Activated naive CD8-positive, alpha-beta T cell treated with anti-CD3 and anti-CD28 coated beads, Interleukin-2, amount 10 ng/mL, durations not matched to agents 7 days and 5 days (primary cell): ENCODE data around the gene C11orf21. TPM values are rescaled to one million over a fixed set of nuclear protein-coding genes. Genes with fewer than 3 reads are reported as not detected.

Experiments used
- ATAC-seq: fragments of 150-1000 bp; cut with Tn5 transposase; one replicate; pipeline ENCODE4 v1.10.0; 2021; ENCODE audit warnings: low read depth, moderate library complexity
- POLR2A ChIA-PET: fragments of 350-600 bp; sonication (Branson Sonifier 250); formaldehyde crosslinking; loops from one replicate; lab custom pipeline; 2021; ENCODE audit warnings: antibody characterized with exemption; lab: Charles Lee
- DNase-seq: peaks from one replicate; pipeline ENCODE4 v3.0.0; 2021
- H3K27ac Mint-ChIP-seq: one replicate; pipeline ENCODE4 v1.8.0; 2022; ENCODE audit warnings: mild to moderate bottlenecking, mixed read lengths
- H3K27me3 Mint-ChIP-seq: one replicate; pipeline ENCODE4 v1.8.0; 2022; ENCODE audit warnings: mild to moderate bottlenecking, moderate library complexity, mixed read lengths
- H3K36me3 Mint-ChIP-seq: one replicate; pipeline ENCODE4 v1.8.0; 2021; ENCODE audit warnings: mild to moderate bottlenecking, mixed read lengths
- H3K4me1 Mint-ChIP-seq: one replicate; pipeline ENCODE4 v1.8.0; 2021; ENCODE audit warnings: mixed read lengths
- H3K4me3 Mint-ChIP-seq: one replicate; pipeline ENCODE4 v1.8.0; 2022; ENCODE audit warnings: mild to moderate bottlenecking, moderate library complexity, mixed read lengths
- H3K9me3 Mint-ChIP-seq: one replicate; pipeline ENCODE4 v1.8.0; 2021; ENCODE audit warnings: mixed read lengths
- total RNA-seq, 2 experiments: library from RNA; stranded (reverse); gene quantifications; one replicate each; pipeline ENCODE4 v1.2.3, GENCODE V29; 2021

C11orf21 gene
- total RNA-seq, 2 experiments from 2014 or later = 51.0 to 55.3 TPM

DNA sequence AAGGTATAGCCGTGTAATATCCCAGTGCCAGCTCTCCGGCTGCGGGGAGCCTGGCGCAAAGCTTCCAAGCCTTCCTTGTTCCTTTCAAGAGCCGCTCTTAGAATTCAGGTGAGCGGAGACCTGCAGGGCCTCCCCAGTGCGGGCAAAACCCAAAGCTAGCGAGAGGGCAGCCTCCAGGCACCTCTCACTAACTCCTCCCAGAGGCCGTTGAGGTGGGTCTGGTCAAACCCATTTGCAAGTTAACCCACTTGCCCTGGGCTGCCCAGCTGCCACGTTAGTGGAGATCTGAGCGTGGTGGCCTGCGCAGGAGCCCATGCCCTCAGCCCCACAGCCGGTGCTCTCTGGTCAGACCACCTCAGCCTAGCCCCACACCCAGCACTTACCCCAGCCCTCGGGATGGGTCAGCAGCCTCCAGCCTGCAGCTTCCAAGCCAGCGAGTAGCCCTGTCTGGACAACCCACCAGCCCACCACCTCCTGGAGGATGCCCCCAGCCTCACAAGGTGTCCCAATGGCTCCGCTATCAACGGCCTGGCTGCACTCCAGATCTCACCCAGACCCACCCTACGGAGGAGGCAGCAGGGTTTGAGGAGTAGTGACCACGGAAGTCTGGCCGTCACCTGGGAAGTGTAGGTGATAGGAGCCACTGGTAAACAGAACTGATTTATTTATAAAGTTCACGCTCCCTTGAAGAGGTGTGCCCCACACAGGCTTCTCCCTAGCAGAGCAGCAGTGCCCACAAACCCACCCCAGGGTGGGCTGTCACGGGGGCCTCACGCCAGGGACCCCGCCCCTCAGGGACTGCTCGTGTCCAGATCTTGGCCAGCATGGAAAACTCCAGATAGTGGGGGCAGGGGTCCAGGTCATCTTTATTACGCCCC, 33.6 kb downstream of the C11orf21 start:
- no peak overlapping the region for H3K27ac Mint-ChIP-seq
- no peaks in the 10 kb centered on the region for H3K36me3 Mint-ChIP-seq
- POLR2A ChIA-PET = interaction anchor here (0.6 kb wide), 1 partner anchor 28 kb away, joined by 3 read pairs; no protein-coding TSS in a partner anchor
- no peak for ATAC-seq
- peak overlapping the region; percentile 19 for H3K4me3 Mint-ChIP-seq
- H3K9me3 Mint-ChIP-seq = no peaks in the 10 kb centered on the region
- H3K27me3 Mint-ChIP-seq = peaks cover 25% of the 10 kb centered on the region
- no peak for DNase-seq
- peaks cover 22% of the 10 kb centered on the region for H3K4me1 Mint-ChIP-seq

GRCh38 chr11:2267306-2267850, 34.3 kb downstream of the C11orf21 start:
- POLR2A ChIA-PET = interaction anchor here (0.8 kb wide), 1 partner anchor 110 kb away, joined by 3 read pairs; the partner anchor contains the start of gene CD81
- Mint-ChIP-seq H3K4me1 (peaks cover 22% of the 10 kb centered on the region), H3K27ac (no peak overlapping the region), H3K9me3 (no peaks in the 10 kb centered on the region), H3K4me3 (no peak overlapping the region), H3K36me3 (no peaks in the 10 kb centered on the region), H3K27me3 (peaks cover 18% of the 10 kb centered on the region)
- ATAC-seq (no peak), DNase-seq (no peak)

GRCh38 chr11:2266586-2267305, 35.0 kb downstream of the C11orf21 start:
- Mint-ChIP-seq H3K36me3 (no peaks in the 10 kb centered on the region), H3K4me3 (peak overlapping the region; percentile 64), H3K27ac (no peak overlapping the region), H3K27me3 (peaks cover 12% of the 10 kb centered on the region), H3K4me1 (peaks cover 22% of the 10 kb centered on the region), H3K9me3 (no peaks in the 10 kb centered on the region)
- ATAC-seq (no peak), DNase-seq (no peak)
- POLR2A ChIA-PET = interaction anchor here (0.8 to 1.6 kb wide), 2 partner anchors 35 to 111 kb away, joined by 3 to 4 read pairs; partner anchors contain the start of genes C11orf21, CD81 and TSPAN32

DNA sequence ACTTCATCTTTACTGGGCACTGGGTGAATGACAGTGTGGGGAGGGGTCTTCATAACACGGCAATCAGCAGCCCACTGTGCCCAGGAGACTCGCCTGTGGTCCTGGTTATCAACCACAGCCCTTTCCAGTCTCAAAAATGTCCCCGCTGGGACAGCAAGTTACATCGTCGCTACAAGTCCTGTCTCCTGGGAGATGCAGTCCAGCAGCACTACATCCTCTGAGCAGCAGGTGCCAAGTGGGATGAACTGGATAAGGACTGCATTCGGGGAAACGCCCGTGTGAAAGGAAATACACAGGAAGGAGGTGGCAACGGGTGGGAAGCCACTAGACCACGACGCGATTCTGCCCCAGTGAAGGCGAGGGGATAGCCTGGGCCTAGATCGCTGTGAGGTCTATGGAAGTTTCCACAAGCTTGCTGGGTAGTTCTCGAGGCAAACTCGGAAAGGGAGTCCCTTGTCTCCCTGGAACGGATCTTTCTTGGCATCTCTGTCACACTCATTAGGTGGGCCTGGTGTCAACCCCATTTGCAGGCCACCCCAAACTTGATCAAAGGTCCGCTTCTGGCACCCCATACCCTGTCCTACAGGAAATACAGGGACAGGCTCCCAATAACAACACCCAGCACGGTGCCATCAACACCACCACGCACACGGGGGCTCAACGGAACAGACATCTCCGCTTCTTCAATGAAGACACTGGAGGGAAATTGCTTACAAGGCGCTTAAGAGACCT, 35.7 kb downstream of the C11orf21 start:
- peak overlapping the region; percentile 61 for H3K27ac Mint-ChIP-seq
- no peaks in the 10 kb centered on the region for H3K9me3 Mint-ChIP-seq
- peak overlapping the region; percentile 64 for H3K4me3 Mint-ChIP-seq
- H3K27me3 Mint-ChIP-seq = peaks cover 8% of the 10 kb centered on the region
- POLR2A ChIA-PET = interaction anchor here (1.6 kb wide), 1 partner anchor 36 kb away, joined by 4 read pairs; the partner anchor contains the start of genes C11orf21 and TSPAN32
- DNase-seq (no peak), ATAC-seq (no peak)
- peaks cover 22% of the 10 kb centered on the region for H3K4me1 Mint-ChIP-seq
- no peaks in the 10 kb centered on the region for H3K36me3 Mint-ChIP-seq

DNA sequence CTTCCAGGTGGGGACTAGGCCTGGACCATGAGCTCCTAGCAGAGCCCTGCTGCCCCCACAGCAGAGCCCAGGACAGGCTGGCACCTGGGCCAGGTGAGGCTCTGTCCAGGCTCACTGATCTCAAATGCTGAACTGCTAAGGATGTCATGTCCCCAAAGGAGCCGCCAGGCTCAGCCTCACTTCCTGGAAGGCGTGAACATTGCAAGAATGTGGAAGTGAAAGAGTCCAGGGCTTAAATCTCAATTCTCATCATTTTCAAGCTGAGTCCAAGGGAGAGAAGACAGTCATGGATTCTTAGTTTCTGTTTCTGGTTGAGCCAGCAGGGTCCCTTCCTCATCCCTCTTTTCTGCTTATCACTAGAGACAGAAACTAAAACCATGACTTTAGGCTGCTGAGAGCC, 36.3 kb downstream of the C11orf21 start:
- Mint-ChIP-seq H3K4me3 (peak overlapping the region; percentile 64), H3K4me1 (peaks cover 20% of the 10 kb centered on the region), H3K36me3 (no peaks in the 10 kb centered on the region), H3K9me3 (no peaks in the 10 kb centered on the region), H3K27ac (peak overlapping the region; percentile 61), H3K27me3 (peaks cover 5% of the 10 kb centered on the region)
- POLR2A ChIA-PET = interaction anchor here (1.6 kb wide), 1 partner anchor 36 kb away, joined by 4 read pairs; the partner anchor contains the start of genes C11orf21 and TSPAN32
- DNase-seq (no peak), ATAC-seq (peak; percentile 48)

DNA sequence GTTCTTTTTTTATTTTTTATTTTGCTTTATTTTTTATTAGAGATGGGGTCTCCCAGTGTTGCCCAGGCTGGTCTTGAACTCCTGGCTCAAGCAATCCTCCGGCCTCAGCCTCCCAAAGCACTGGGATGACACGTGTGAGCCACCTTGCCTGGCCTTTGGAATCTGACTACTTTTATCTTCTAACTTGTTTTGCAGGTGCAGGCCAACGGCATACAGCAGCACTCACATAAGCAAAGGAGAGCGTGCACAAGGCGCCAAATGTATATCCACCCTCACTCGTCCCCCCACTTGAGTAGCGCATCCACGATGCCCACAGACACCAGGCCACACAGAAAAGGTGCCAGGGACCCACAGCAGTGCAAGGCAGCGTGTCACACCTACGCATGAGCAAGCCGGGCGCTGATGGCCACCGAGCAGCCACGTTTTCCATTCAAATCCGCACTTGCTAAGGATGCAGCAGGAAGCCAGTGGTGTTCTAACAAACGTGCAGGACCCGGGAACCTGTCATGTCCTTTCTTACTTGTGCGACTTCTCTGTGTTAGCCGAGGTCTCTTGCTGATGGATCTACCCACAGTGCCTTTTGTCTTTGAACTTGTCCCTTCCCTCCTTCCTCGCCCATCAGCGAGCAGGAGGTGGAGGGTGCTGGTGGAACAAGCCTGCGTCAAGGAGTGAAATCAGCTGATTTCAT, 37.2 kb downstream of the C11orf21 start:
- POLR2A ChIA-PET = no interaction called here
- H3K4me3 Mint-ChIP-seq = no peak overlapping the region
- DNase-seq = no peak
- no peak for ATAC-seq
- H3K27me3 Mint-ChIP-seq = peaks cover 4% of the 10 kb centered on the region
- H3K27ac Mint-ChIP-seq = no peak overlapping the region
- no peaks in the 10 kb centered on the region for H3K36me3 Mint-ChIP-seq
- peaks cover 20% of the 10 kb centered on the region for H3K4me1 Mint-ChIP-seq
- no peaks in the 10 kb centered on the region for H3K9me3 Mint-ChIP-seq

DNA sequence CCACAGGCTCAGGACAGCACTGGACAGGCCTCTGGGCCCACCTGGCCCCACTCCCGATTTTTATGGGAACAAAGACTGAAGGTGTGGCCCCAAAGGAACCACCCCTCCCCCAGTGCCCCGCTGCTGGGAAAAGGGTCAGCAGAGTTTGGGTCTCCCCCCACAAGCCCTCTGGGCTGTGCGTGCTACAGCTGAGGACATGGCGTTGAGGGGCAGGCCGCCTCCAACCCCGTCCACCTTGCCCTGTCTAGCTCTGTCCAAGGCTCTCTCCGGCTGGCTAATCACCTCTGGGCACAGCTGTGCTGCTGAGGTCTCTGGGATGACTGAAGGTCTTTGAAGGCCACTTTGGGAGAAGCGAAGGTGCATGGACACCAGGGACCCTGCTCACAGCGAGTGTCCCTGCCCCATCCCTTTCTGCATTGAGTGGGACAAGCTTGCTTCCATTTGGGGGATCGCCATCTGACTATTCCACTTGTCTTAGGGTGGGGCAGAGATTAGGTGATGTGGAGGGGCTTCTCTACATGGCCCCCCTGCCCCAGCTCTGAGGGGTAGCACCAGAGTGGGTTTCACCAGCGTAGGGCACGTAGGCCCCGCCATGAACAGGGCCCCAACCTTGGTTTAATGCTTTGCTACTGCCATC, 37.9 kb downstream of the C11orf21 start:
- ATAC-seq (no peak), DNase-seq (no peak)
- H3K4me1 Mint-ChIP-seq = peaks cover 20% of the 10 kb centered on the region
- no peaks in the 10 kb centered on the region for H3K36me3 Mint-ChIP-seq
- H3K27ac Mint-ChIP-seq = no peak overlapping the region
- no peak overlapping the region for H3K4me3 Mint-ChIP-seq
- no peaks in the 10 kb centered on the region for H3K9me3 Mint-ChIP-seq
- POLR2A ChIA-PET = no interaction called here
- H3K27me3 Mint-ChIP-seq = peaks cover 6% of the 10 kb centered on the region

GRCh38 chr11:2263071-2263565, 38.6 kb downstream of the C11orf21 start:
- Mint-ChIP-seq H3K27ac (no peak overlapping the region), H3K9me3 (no peaks in the 10 kb centered on the region), H3K4me1 (peaks cover 18% of the 10 kb centered on the region), H3K36me3 (no peaks in the 10 kb centered on the region), H3K4me3 (no peak overlapping the region), H3K27me3 (peaks cover 2% of the 10 kb centered on the region)
- POLR2A ChIA-PET = no interaction called here
- no peak for DNase-seq
- no peak for ATAC-seq

DNA sequence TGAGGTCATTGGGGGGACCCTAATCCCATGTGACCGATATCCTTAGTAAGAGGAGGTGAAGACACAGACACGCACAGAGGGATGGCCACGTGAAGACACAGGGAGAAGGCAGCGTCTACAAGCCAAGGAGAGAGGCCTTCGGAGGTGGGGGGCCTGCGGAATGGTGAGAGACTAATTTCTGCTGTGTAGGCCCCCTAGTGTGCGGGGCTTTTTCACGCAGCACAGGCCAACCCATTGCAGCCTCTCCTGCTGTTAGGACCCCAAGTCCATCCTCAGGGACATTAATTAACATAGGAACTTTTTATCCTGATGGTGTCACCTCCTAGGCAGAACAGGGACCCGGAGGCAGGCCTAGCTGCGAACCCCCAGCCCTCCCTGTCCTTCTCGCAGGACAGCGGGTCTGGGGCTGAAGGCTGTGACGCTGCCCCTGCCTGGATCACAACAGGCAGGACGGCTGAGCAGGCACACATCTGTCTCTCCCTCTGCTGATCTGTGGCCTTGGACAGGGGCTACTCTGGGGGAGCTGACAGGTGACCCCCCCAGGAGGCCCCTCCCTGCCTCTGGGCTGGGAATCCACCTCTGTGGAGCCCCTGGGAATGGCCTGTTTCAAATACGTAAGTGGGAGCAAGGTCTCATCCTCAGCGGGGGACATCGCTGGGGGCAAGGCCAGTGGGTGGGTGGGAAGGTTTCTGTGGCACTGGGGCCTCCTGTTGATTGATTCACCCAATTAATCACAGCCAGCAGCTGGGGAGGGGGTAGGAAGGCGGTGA, 39.2 kb downstream of the C11orf21 start:
- H3K27ac Mint-ChIP-seq = no peak overlapping the region
- H3K9me3 Mint-ChIP-seq = no peaks in the 10 kb centered on the region
- peaks cover 18% of the 10 kb centered on the region for H3K4me1 Mint-ChIP-seq
- POLR2A ChIA-PET = no interaction called here
- H3K4me3 Mint-ChIP-seq = no peak overlapping the region
- DNase-seq (no peak), ATAC-seq (no peak)
- no peaks in the 10 kb centered on the region for H3K36me3 Mint-ChIP-seq
- peaks cover 2% of the 10 kb centered on the region for H3K27me3 Mint-ChIP-seq

DNA sequence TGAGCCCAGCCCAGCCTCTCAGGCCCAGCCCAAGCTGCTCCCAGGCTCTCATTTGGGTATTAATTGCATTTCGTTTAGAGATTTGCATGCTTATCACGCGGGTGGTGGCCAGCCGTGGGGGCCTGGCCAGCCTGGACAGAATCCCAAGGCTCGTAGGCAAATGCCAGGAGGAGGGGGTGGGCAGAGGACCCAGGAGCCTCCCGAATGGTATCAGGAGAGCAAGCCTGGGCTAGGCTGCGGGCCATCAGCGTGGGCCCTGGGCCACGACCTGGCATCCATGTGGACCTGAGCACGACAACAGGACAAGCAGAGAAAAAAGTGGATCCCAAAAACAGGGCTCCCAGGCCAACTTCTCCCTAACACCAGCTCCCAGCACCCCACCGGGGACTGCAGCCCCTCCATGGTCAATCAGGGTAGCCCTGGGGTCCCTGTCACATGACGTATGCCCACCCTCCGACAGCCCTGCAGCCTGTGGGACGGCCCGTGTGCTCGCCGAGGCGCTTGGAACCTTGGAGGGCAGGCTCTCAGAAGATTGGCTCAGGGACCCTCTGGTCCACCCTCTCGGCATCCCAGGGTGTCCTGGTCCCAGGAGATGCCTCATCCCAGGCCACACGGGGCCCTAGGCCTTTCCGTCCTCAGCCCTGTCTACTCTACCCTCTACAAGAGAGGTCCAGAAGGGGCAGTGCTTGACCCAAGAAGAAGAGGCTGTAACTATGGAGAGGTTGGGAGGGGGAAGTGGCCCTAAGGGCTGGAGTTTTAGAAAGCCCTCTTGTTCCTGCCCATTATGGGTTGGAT, 40.1 kb downstream of the C11orf21 start:
- ATAC-seq (no peak), DNase-seq (no peak)
- peaks cover 2% of the 10 kb centered on the region for H3K27me3 Mint-ChIP-seq
- no peak overlapping the region for H3K4me3 Mint-ChIP-seq
- H3K27ac Mint-ChIP-seq = no peak overlapping the region
- H3K4me1 Mint-ChIP-seq = peaks cover 16% of the 10 kb centered on the region
- POLR2A ChIA-PET = no interaction called here
- no peaks in the 10 kb centered on the region for H3K36me3 Mint-ChIP-seq
- H3K9me3 Mint-ChIP-seq = no peaks in the 10 kb centered on the region
